Measurements from ENCODE around the gene GCC1. TPM values are rescaled to one million over a fixed set of nuclear protein-coding genes. Genes with fewer than 3 reads are reported as not detected.

GCC1 gene
- total RNA-seq, 1 experiment from 2014 or later, result 16.8 TPM

DNA sequence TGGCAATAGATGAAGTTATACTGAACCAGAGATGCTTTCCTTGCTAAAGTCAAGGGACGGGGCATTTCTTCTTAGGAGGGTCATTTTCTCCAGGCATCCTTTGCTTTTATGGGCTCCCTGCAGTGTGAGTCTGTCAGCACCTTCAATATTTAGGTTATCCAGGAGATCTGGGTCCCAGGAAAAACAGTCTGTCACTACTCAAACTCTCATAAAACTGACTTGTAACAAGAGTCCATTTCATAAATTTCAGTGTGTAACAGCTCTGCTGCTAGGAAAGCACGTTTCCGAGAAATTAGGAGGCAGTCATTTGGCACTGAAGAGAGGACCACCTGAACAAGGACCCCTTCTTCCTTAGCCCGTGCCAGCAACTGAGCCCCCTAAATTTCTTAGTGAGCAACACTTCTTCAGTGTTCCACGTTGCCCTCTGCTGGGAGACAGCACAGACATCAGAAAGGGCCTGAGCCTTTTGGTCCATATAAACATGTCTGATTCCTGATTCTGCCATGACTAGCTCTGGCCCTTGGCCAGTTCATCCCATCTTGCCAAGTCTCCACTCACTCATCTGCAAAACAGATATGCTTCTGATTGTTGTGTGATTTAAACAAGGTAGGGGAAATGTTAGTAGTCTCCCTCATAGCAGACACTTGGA lies 7.2 kb downstream of the GCC1 start:
- no peak overlapping the region for H3K23ac ChIP-seq (ENCODE audit: insufficient read length, low read depth, low read length)
- no peaks in the 10 kb centered on the region for H3K9me3 Mint-ChIP-seq
- H3K14ac ChIP-seq (ENCODE audit: insufficient read depth, low read length), result no peak overlapping the region
- no peak overlapping the region for H3K27ac ChIP-seq (ENCODE audit: insufficient read length, low read depth, low read length)
- no peaks in the 10 kb centered on the region for H3K79me2 ChIP-seq (ENCODE audit: insufficient read depth, low read length)
- H3K27me3 ChIP-seq (ENCODE audit: insufficient read depth, low read length), result no peaks in the 10 kb centered on the region
- H4K20me1 ChIP-seq (ENCODE audit: control insufficient read depth, insufficient read depth, insufficient read length), result no peaks in the 10 kb centered on the region
- H3K4ac ChIP-seq (ENCODE audit: low read depth, low read length), result no peak overlapping the region
- no peak overlapping the region for H3K27ac Mint-ChIP-seq
- no peak overlapping the region for H3K56ac ChIP-seq (ENCODE audit: insufficient read length, low read depth, low read length)
- no peaks in the 10 kb centered on the region for H3K27me3 Mint-ChIP-seq (ENCODE audit: low read depth)
- H4K5ac ChIP-seq (ENCODE audit: insufficient read length, low read depth, low read length), result no peak overlapping the region
- DNase-seq, result no peak
- H3K4me1 Mint-ChIP-seq, result no peaks in the 10 kb centered on the region
- no peaks in the 10 kb centered on the region for H3K23me2 ChIP-seq (ENCODE audit: insufficient read length, low read depth, low read length, poor library complexity, severe bottlenecking)
- no peaks in the 10 kb centered on the region for H3K9me3 ChIP-seq (ENCODE audit: control insufficient read depth, low read depth, low read length)
- no peaks in the 10 kb centered on the region for H3K4me1 ChIP-seq (ENCODE audit: insufficient read depth, low read length)
- no peak overlapping the region for H4K8ac ChIP-seq (replicated peaks; ENCODE audit: insufficient read length, low read depth, low read length)
- H3K36me3 Mint-ChIP-seq (ENCODE audit: insufficient read depth in 1 of 3, low read depth in 3 of 3), result peaks cover 8 to 20% (median 17%) of the 10 kb centered on the region in 3 experiments
- H2AFZ ChIP-seq (ENCODE audit: low read length), result no peak overlapping the region
- no peak overlapping the region for H2BK120ac ChIP-seq (ENCODE audit: low read depth, low read length, poor library complexity, severe bottlenecking)
- H3K18ac ChIP-seq (ENCODE audit: insufficient read length, low read depth, low read length), result no peak overlapping the region
- H2BK20ac ChIP-seq (ENCODE audit: low read depth, low read length, poor library complexity, severe bottlenecking), result no peak overlapping the region
- H3K4me2 ChIP-seq (ENCODE audit: insufficient read depth, insufficient read length, low read length), result no peak overlapping the region
- TF ChIP-seq, protein P1, sequence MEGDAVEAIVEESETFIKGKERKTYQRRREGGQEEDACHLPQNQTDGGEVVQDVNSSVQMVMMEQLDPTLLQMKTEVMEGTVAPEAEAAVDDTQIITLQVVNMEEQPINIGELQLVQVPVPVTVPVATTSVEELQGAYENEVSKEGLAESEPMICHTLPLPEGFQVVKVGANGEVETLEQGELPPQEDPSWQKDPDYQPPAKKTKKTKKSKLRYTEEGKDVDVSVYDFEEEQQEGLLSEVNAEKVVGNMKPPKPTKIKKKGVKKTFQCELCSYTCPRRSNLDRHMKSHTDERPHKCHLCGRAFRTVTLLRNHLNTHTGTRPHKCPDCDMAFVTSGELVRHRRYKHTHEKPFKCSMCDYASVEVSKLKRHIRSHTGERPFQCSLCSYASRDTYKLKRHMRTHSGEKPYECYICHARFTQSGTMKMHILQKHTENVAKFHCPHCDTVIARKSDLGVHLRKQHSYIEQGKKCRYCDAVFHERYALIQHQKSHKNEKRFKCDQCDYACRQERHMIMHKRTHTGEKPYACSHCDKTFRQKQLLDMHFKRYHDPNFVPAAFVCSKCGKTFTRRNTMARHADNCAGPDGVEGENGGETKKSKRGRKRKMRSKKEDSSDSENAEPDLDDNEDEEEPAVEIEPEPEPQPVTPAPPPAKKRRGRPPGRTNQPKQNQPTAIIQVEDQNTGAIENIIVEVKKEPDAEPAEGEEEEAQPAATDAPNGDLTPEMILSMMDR (conservative IDR thresholded peaks at IDR 0.05), result peak; percentile 54
- no peaks in the 10 kb centered on the region for H3K79me1 ChIP-seq (ENCODE audit: insufficient read depth, low read depth, low read length, poor library complexity, severe bottlenecking)
- no peak overlapping the region for H3K9ac ChIP-seq (ENCODE audit: extremely low read depth, insufficient read length, low read length)
- no peak overlapping the region for H3T11ph ChIP-seq (ENCODE audit: low read length)
- no peak overlapping the region for H2AK5ac ChIP-seq (ENCODE audit: insufficient read length, low read length)
- no peak overlapping the region for H2BK12ac ChIP-seq (ENCODE audit: insufficient read length, low read depth, low read length)
- H3K4me3 Mint-ChIP-seq, result no peak overlapping the region
- H2BK5ac ChIP-seq (ENCODE audit: insufficient read length, low read length), result no peak overlapping the region
- no CpG with 5 or more reads among the region's 5 CpGs for WGBS (ENCODE audit: extremely low coverage, insufficient read length, low lambda C conversion rate)
- no peak overlapping the region for H4K91ac ChIP-seq (ENCODE audit: insufficient read length, low read depth, low read length)
- H2BK15ac ChIP-seq (ENCODE audit: low read depth, low read length), result no peak overlapping the region

Data from H9 (cell line).